HG03025 (cell line): ENCODE data around the gene MESD.

Experiments used
- ATAC-seq: cut with Tn5 transposase; IDR thresholded peaks from one replicate; pipeline ENCODE4 v1.9.1; 2021; ENCODE audit warnings: mild to moderate bottlenecking, moderate library complexity; ENCODE audit not compliant: unreplicated experiment, low FRiP score

The MESD gene

GRCh38 chr15:81015621-81016488 lies 26.2 kb upstream of the MESD start:
- no peak for ATAC-seq

- ATAC-seq = no peak
Measured at GRCh38 chr15:81014446-81015093, 25.0 kb upstream of the MESD start.

- no peak for ATAC-seq
Measured at GRCh38 chr15:81013396-81013929, 23.8 kb upstream of the MESD start.

- ATAC-seq = no peak
Measured at GRCh38 chr15:81012588-81012987, 23.0 kb upstream of the MESD start.

- ATAC-seq = no peak
Measured at GRCh38 chr15:81011593-81011992, 22.0 kb upstream of the MESD start.

- no peak for ATAC-seq
Measured at GRCh38 chr15:81010086-81010485, 20.5 kb upstream of the MESD start.

GRCh38 chr15:81008312-81008711 lies 18.7 kb upstream of the MESD start:
- ATAC-seq = no peak

GRCh38 chr15:81007428-81008064 lies 17.9 kb upstream of the MESD start:
- no peak for ATAC-seq

GRCh38 chr15:81006124-81006523 lies 16.5 kb upstream of the MESD start:
- no peak for ATAC-seq

GRCh38 chr15:81003097-81003350 lies 13.4 kb upstream of the MESD start:
- ATAC-seq = no peak

GRCh38 chr15:81002331-81003096 lies 12.9 kb upstream of the MESD start:
- no peak for ATAC-seq

- ATAC-seq = no peak
Measured at GRCh38 chr15:81002009-81002330, 12.4 kb upstream of the MESD start.

- ATAC-seq = peak; percentile 38
Measured at GRCh38 chr15:81001152-81002008, 11.8 kb upstream of the MESD start.

- peak; percentile 52 for ATAC-seq
Measured at GRCh38 chr15:81000624-81001151, 11.1 kb upstream of the MESD start, which contains the start of gene TLNRD1. Gene TLNRD1 (plus strand): TSS chr15:81000923. CDS start chr15:81002272, 1,349 bp downstream.

- peak; percentile 0 for ATAC-seq
Measured at GRCh38 chr15:81000144-81000623, 10.6 kb upstream of the MESD start.

GRCh38 chr15:80999623-81000036 lies 10.0 kb upstream of the MESD start:
- ATAC-seq = no peak

GRCh38 chr15:80998251-80998650 lies 8.6 kb upstream of the MESD start:
- no peak for ATAC-seq

GRCh38 chr15:80997692-80998091 lies 8.1 kb upstream of the MESD start:
- ATAC-seq = no peak

- no peak for ATAC-seq
Measured at GRCh38 chr15:80996247-80996646, 6.6 kb upstream of the MESD start.
